Keratinocyte (primary cell): Measurements from ENCODE around the gene SETD1B. TPM values are rescaled to one million over a fixed set of nuclear protein-coding genes. Genes with fewer than 3 reads are reported as not detected.

ENCODE experiments used
- DNase-seq: peaks from one replicate; pipeline ENCODE4 v3.0.0-alpha.2; 2011; ENCODE audit warnings: low read depth, missing footprints, low spot score
- FAIRE-seq: peaks from 2 replicates; lab custom pipeline; 2011; peaks lifted over from hg19 to GRCh38; lab: Jason Lieb, UNC
- H2AFZ ChIP-seq: 2 replicates; pipeline ENCODE4 v1.6.0; 2012; ENCODE audit warnings: low read length, control low read depth, inconsistent platforms; ENCODE audit not compliant: control insufficient read depth
- H3K27ac ChIP-seq: 2 replicates; pipeline ENCODE4 v1.5.1; 2011; ENCODE audit warnings: low read length; ENCODE audit not compliant: control insufficient read depth, insufficient read depth
- H3K27me3 ChIP-seq: 3 replicates; pipeline ENCODE4 v1.6.0; 2011; ENCODE audit warnings: low read length; ENCODE audit not compliant: control insufficient read depth, insufficient read depth; ENCODE audit errors: extremely low read depth
- H3K36me3 ChIP-seq, 2 experiments: 2 replicates in 1 of 2; 3 replicates in 1 of 2; pipeline ENCODE4 v1.5.1; 2011; ENCODE audit warnings: low read length in 2 of 2, mild to moderate bottlenecking in 1 of 2; ENCODE audit not compliant: control insufficient read depth in 2 of 2, insufficient read depth in 2 of 2; ENCODE audit errors: extremely low read depth in 1 of 2
- H3K4me1 ChIP-seq: 3 replicates; pipeline ENCODE4 v1.5.1; 2011; ENCODE audit warnings: low read length; ENCODE audit not compliant: control insufficient read depth, insufficient read depth; ENCODE audit errors: extremely low read depth
- H3K4me2 ChIP-seq: 3 replicates; pipeline ENCODE4 v1.6.0; 2011; ENCODE audit warnings: low read depth, low read length; ENCODE audit not compliant: control insufficient read depth, insufficient read depth; ENCODE audit errors: extremely low read depth
- H3K4me3 ChIP-seq, 3 experiments: fragments of 200-600 bp in 1 of 3; sonication (generic) in 1 of 3; 2 replicates in 2 of 3; 3 replicates in 1 of 3; pipeline ENCODE4 v1.5.1; 2011 to 2016; ENCODE audit warnings: low read length in 3 of 3, mild to moderate bottlenecking in 3 of 3, control low read depth in 2 of 3, inconsistent platforms in 1 of 3, low read depth in 1 of 3, mixed read lengths in 1 of 3, mixed run types in 1 of 3, moderate library complexity in 1 of 3; ENCODE audit not compliant: control insufficient read depth in 2 of 3, insufficient read depth in 2 of 3; ENCODE audit errors: extremely low read depth in 1 of 3
- H3K79me2 ChIP-seq: 2 replicates; pipeline ENCODE4 v1.6.0; 2012; ENCODE audit warnings: low read length; ENCODE audit not compliant: control insufficient read depth, insufficient read depth
- H3K9ac ChIP-seq: 3 replicates; pipeline ENCODE4 v1.6.0; 2011; ENCODE audit warnings: low read length; ENCODE audit not compliant: control insufficient read depth, insufficient read depth; ENCODE audit errors: extremely low read depth
- H3K9me1 ChIP-seq: 3 replicates; pipeline ENCODE4 v1.6.0; 2011; ENCODE audit warnings: low read length; ENCODE audit not compliant: control insufficient read depth, insufficient read depth; ENCODE audit errors: extremely low read depth
- H3K9me3 ChIP-seq: 2 replicates; pipeline ENCODE4 v1.5.1; 2012; ENCODE audit warnings: low read depth, low read length; ENCODE audit not compliant: control insufficient read depth
- H4K20me1 ChIP-seq: 3 replicates; pipeline ENCODE4 v1.6.0; 2011; ENCODE audit warnings: low read length; ENCODE audit not compliant: control insufficient read depth, insufficient read depth; ENCODE audit errors: extremely low read depth
- CTCF ChIP-seq, 3 experiments: IDR thresholded peaks in 1 of 3; conservative IDR thresholded peaks in 1 of 3; optimal IDR thresholded peaks in 1 of 3; 2 replicates in 2 of 3; 3 replicates in 1 of 3; pipeline versions ENCODE3 to v1.5.1; 2011; ENCODE audit warnings: low read length in 3 of 3, mild to moderate bottlenecking in 3 of 3, moderate library complexity in 2 of 3, control low read depth in 1 of 3, inconsistent platforms in 1 of 3; ENCODE audit not compliant: insufficient read depth in 2 of 3; ENCODE audit errors: extremely low read depth in 1 of 3
- EZH2 ChIP-seq: IDR thresholded peaks from one replicate; pipeline ENCODE4 v1.6.1; 2012; ENCODE audit warnings: inconsistent platforms, mild to moderate bottlenecking, low read length, moderate library complexity
- dilution Hi-C: fragments of 300-500 bp; cut with MboI; formaldehyde crosslinking; loops from one replicate; pipeline ENCODE4 v1.7.0; 2020; ENCODE audit warnings: low sequenced_read_pairs; ENCODE audit not compliant: extremely low pct_ligation_motif_present
- polyA plus RNA-seq, 5 experiments: library from polyadenylated mRNA; depleted of rRNA in 3 of 5; stranded (reverse) in 3 of 5; stranded (forward) in 1 of 5; unstranded in 1 of 5; fragments of >200 nt; gene quantifications; 1 replicate in 1 of 5; 2 replicates in 3 of 5; 3 replicates in 1 of 5; pipeline versions ENCODE4 v1.2.1 to v1.2.3, GENCODE V29; 2011 to 2012; ENCODE audit warnings: missing spikeins in 2 of 5, low read depth in 1 of 5, low replicate concordance in 1 of 5

Gene SETD1B
- polyA plus RNA-seq, 1 donor (not counting 4 experiments of a cell fraction or from before 2014, with no cell fraction given), result 0.72 TPM

GRCh38 chr12:121837680-121838079 lies 33.9 kb downstream of the SETD1B start:
- Histone ChIP-seq H3K79me2 (no peaks in the 10 kb centered on the region), H3K9ac (no peak overlapping the region), H3K27me3 (no peaks in the 10 kb centered on the region), H3K27ac (no peak overlapping the region), H3K4me3 (no peak overlapping the region), H3K9me3 (no peaks in the 10 kb centered on the region), H3K4me2 (no peak overlapping the region), H4K20me1 (no peaks in the 10 kb centered on the region), H2AFZ (no peak overlapping the region), H3K36me3 (no peaks in the 10 kb centered on the region), H3K9me1 (no peaks in the 10 kb centered on the region), H3K4me1 (peaks cover 5% of the 10 kb centered on the region)
- dilution Hi-C loops, result no loop called here
- TF ChIP-seq CTCF (optimal IDR thresholded peaks at IDR 0.05 in 1 of 3, IDR thresholded peaks at IDR 0.05 in 1 of 3, conservative IDR thresholded peaks at IDR 0.05 in 1 of 3; ENCODE audit: extremely low read depth in 1 of 3, insufficient read depth in 2 of 3, low read length in 3 of 3) (no peak), EZH2 (no peak)
- no peak for FAIRE-seq
- DNase-seq, result no peak

GRCh38 chr12:121838126-121838525 lies 34.3 kb downstream of the SETD1B start:
- Histone ChIP-seq H4K20me1 (no peaks in the 10 kb centered on the region), H2AFZ (no peak overlapping the region), H3K79me2 (no peaks in the 10 kb centered on the region), H3K27me3 (no peaks in the 10 kb centered on the region), H3K4me1 (peaks cover 5% of the 10 kb centered on the region), H3K9me3 (no peaks in the 10 kb centered on the region), H3K4me2 (no peak overlapping the region), H3K27ac (no peak overlapping the region), H3K4me3 (no peak overlapping the region), H3K9ac (no peak overlapping the region), H3K9me1 (no peaks in the 10 kb centered on the region), H3K36me3 (no peaks in the 10 kb centered on the region)
- FAIRE-seq (no peak), DNase-seq (no peak)
- dilution Hi-C loops, result no loop called here
- no peak for TF ChIP-seq CTCF (optimal IDR thresholded peaks at IDR 0.05 in 1 of 3, IDR thresholded peaks at IDR 0.05 in 1 of 3, conservative IDR thresholded peaks at IDR 0.05 in 1 of 3; ENCODE audit: extremely low read depth in 1 of 3, insufficient read depth in 2 of 3, low read length in 3 of 3)
- TF ChIP-seq EZH2, result no peak
